Liver (tissue), 9 donors: Measurements from ENCODE around the gene MMD. TPM values are rescaled to one million over a fixed set of nuclear protein-coding genes. Genes with fewer than 3 reads are reported as not detected.

ENCODE experiments used
- DNase-seq: peaks from one replicate; pipeline ENCODE4 v3.0.0-alpha.2; 2017; ENCODE audit warnings: low spot score
- H3K27ac ChIP-seq, 2 donors: one replicate each; pipeline ENCODE4 v1.7.0; 2013; ENCODE audit warnings: inconsistent platforms in 2 of 2, low read length in 2 of 2, control low read depth in 1 of 2, low read depth in 1 of 2, mild to moderate bottlenecking in 1 of 2
- H3K27me3 ChIP-seq, 4 donors: one replicate each; pipeline versions ENCODE4 v1.6.1 to v1.7.0; 2013; ENCODE audit warnings: low read length in 3 of 4, inconsistent platforms in 1 of 4, mild to moderate bottlenecking in 1 of 4, moderate library complexity in 1 of 4; ENCODE audit not compliant: control insufficient read depth in 4 of 4, insufficient read depth in 4 of 4
- H3K36me3 ChIP-seq, 4 donors: one replicate each; pipeline versions ENCODE4 v1.6.1 to v1.7.0; 2013; ENCODE audit warnings: low read length in 3 of 4, mild to moderate bottlenecking in 3 of 4, low read depth in 1 of 4, moderate library complexity in 1 of 4; ENCODE audit not compliant: control insufficient read depth in 4 of 4, insufficient read depth in 3 of 4
- H3K4me1 ChIP-seq, 4 donors: one replicate each; pipeline versions ENCODE4 v1.6.1 to v1.7.0; 2013; ENCODE audit warnings: low read length in 3 of 4, mild to moderate bottlenecking in 3 of 4, moderate library complexity in 1 of 4; ENCODE audit not compliant: control insufficient read depth in 4 of 4, insufficient read depth in 4 of 4
- H3K4me3 ChIP-seq, 3 donors: one replicate each; pipeline versions ENCODE4 v1.6.1 to v1.7.0; 2013; ENCODE audit warnings: low read length in 3 of 3, control low read depth in 1 of 3, low read depth in 1 of 3, mild to moderate bottlenecking in 1 of 3
- H3K9ac ChIP-seq, 2 donors: one replicate each; pipeline ENCODE4 v1.7.0; 2013; ENCODE audit warnings: low read length in 2 of 2, mild to moderate bottlenecking in 2 of 2, moderate library complexity in 2 of 2, control low read depth in 1 of 2, low read depth in 1 of 2
- H3K9me3 ChIP-seq, 4 donors: one replicate each; pipeline versions ENCODE4 v1.6.1 to v1.7.0; 2013; ENCODE audit warnings: low read length in 3 of 4; ENCODE audit not compliant: control insufficient read depth in 4 of 4
- EGR1 ChIP-seq, 2 donors: IDR thresholded peaks; 2 replicates each; pipeline ENCODE4 v1.6.1; 2016 to 2018; ENCODE audit warnings: antibody characterized with exemption in 2 of 2, low read depth in 2 of 2
- FOXA1 ChIP-seq: IDR thresholded peaks from 2 replicates; pipeline ENCODE4 v1.6.1; 2016; ENCODE audit warnings: antibody characterized with exemption
- GABPA ChIP-seq, 2 donors: IDR thresholded peaks in 1 of 2; conservative IDR thresholded peaks in 1 of 2; 2 replicates each; pipeline ENCODE4 v1.6.1; 2016; ENCODE audit warnings: antibody characterized with exemption in 2 of 2, mild to moderate bottlenecking in 1 of 2, moderate library complexity in 1 of 2
- HNF4A ChIP-seq, 2 donors: conservative IDR thresholded peaks; 2 replicates each; pipeline ENCODE4 v1.6.1; 2016; ENCODE audit warnings: antibody characterized with exemption in 2 of 2, mild to moderate bottlenecking in 2 of 2
- RAD21 ChIP-seq, 2 donors: IDR thresholded peaks; 2 replicates each; pipeline ENCODE4 v1.6.1; 2016; ENCODE audit warnings: antibody characterized with exemption in 2 of 2, mild to moderate bottlenecking in 2 of 2
- RXRA ChIP-seq, 2 donors: IDR thresholded peaks; 2 replicates each; pipeline ENCODE4 v1.6.1; 2017 to 2018; ENCODE audit warnings: antibody characterized with exemption in 2 of 2, mild to moderate bottlenecking in 1 of 2
- SP1 ChIP-seq: IDR thresholded peaks from 2 replicates; pipeline ENCODE4 v1.6.1; 2018; ENCODE audit warnings: antibody characterized with exemption, mild to moderate bottlenecking
- TAF1 ChIP-seq: conservative IDR thresholded peaks from 2 replicates; pipeline ENCODE4 v1.6.1; 2016; ENCODE audit warnings: antibody characterized with exemption, mild to moderate bottlenecking
- YY1 ChIP-seq: IDR thresholded peaks from 2 replicates; pipeline ENCODE4 v1.6.1; 2016; ENCODE audit warnings: antibody characterized with exemption, mild to moderate bottlenecking
- WGBS: extraction: QIAGEN DNeasy Blood & Tissue Kit; methylation state at CpG from one replicate; pipeline ENCODE4 v1.1.7; 2013; 5-methylcytosine and 5-hydroxymethylcytosine counted together
- polyA plus RNA-seq, 2 donors: library from polyadenylated mRNA; stranded (reverse) in 1 of 2; unstranded in 1 of 2; fragments of 200-250 nt in 1 of 2; fragments of >200 nt in 1 of 2; fragmentation: Nextera tagmentation in 1 of 2; extraction: Ambion mirVana in 1 of 2; gene quantifications; one replicate each; pipeline versions ENCODE4 v1.2.1 to v1.2.3, GENCODE V29; 2013 to 2015
- total RNA-seq, 2 donors: library from RNA; depleted of rRNA; stranded (reverse); fragments of >200 nt; gene quantifications; one replicate each; pipeline ENCODE4 v1.2.3, GENCODE V29; 2014
- TF ChIP-seq, protein P1 (sequence below): IDR thresholded peaks from 2 replicates; pipeline ENCODE4 v1.6.1; 2016; ENCODE audit warnings: antibody characterized with exemption
- TF ChIP-seq, protein P2 (sequence below): IDR thresholded peaks from 2 replicates; pipeline ENCODE4 v1.6.1; 2016; ENCODE audit warnings: antibody characterized with exemption, mild to moderate bottlenecking
- donor health status: healthy.
- donor health status: healthy.
- donor health status: healthy.
- donor health status: healthy.
- donor health status: healthy.

Gene MMD
- total and polyA plus RNA-seq, 4 donors: 4.9 to 18.7 (median 11.4) TPM

DNA sequence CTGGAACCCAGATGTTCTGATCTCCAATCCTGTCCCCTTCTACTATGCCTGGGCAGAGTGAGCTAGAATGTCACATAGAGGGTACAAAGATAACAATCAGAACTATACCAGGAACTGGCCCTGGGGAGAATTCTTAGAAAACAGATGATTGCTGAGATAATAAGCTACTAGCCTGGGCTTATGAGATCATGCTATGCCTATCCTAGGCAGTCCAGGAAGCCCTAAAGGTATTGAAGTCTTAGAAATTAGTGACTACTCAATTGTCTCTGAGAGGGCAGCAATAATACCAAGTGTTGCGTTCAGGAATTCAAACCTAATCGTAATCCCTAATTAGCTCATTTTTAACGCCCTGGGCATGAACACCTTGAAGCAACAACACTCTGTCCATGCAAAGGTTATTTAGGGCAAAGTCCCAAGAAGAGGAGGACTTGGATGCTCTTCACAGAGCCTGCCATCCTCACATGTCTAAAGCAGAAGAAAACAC is 77.1 kb downstream of the MMD start:
- no peak for DNase-seq
- Histone ChIP-seq H3K36me3 (no peaks in the 10 kb centered on the region), H3K4me1 (peaks cover 0 to 7% (median 2%) of the 10 kb centered on the region in 4 donors), H3K9me3 (no peaks in the 10 kb centered on the region), H3K9ac (no peak overlapping the region), H3K4me3 (no peak overlapping the region), H3K27me3 (no peaks in the 10 kb centered on the region), H3K27ac (no peak overlapping the region)
- WGBS: 95% methylated on average over 3 of the region's 3 CpGs
- TF ChIP-seq, protein P1, sequence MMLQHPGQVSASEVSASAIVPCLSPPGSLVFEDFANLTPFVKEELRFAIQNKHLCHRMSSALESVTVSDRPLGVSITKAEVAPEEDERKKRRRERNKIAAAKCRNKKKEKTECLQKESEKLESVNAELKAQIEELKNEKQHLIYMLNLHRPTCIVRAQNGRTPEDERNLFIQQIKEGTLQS: no peak
- TF ChIP-seq RXRA (IDR thresholded peaks at IDR 0.05) (no peak), YY1 (no peak), GABPA (IDR thresholded peaks at IDR 0.05 in 1 of 2, conservative IDR thresholded peaks at IDR 0.05 in 1 of 2) (no peak), FOXA1 (no peak), HNF4A (conservative IDR thresholded peaks at IDR 0.05) (no peak), SP1 (no peak), EGR1 (IDR thresholded peaks at IDR 0.05; ENCODE audit: low read depth in 2 of 2) (no peak)
- TF ChIP-seq, protein P2, sequence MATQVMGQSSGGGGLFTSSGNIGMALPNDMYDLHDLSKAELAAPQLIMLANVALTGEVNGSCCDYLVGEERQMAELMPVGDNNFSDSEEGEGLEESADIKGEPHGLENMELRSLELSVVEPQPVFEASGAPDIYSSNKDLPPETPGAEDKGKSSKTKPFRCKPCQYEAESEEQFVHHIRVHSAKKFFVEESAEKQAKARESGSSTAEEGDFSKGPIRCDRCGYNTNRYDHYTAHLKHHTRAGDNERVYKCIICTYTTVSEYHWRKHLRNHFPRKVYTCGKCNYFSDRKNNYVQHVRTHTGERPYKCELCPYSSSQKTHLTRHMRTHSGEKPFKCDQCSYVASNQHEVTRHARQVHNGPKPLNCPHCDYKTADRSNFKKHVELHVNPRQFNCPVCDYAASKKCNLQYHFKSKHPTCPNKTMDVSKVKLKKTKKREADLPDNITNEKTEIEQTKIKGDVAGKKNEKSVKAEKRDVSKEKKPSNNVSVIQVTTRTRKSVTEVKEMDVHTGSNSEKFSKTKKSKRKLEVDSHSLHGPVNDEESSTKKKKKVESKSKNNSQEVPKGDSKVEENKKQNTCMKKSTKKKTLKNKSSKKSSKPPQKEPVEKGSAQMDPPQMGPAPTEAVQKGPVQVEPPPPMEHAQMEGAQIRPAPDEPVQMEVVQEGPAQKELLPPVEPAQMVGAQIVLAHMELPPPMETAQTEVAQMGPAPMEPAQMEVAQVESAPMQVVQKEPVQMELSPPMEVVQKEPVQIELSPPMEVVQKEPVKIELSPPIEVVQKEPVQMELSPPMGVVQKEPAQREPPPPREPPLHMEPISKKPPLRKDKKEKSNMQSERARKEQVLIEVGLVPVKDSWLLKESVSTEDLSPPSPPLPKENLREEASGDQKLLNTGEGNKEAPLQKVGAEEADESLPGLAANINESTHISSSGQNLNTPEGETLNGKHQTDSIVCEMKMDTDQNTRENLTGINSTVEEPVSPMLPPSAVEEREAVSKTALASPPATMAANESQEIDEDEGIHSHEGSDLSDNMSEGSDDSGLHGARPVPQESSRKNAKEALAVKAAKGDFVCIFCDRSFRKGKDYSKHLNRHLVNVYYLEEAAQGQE: no peak

DNA sequence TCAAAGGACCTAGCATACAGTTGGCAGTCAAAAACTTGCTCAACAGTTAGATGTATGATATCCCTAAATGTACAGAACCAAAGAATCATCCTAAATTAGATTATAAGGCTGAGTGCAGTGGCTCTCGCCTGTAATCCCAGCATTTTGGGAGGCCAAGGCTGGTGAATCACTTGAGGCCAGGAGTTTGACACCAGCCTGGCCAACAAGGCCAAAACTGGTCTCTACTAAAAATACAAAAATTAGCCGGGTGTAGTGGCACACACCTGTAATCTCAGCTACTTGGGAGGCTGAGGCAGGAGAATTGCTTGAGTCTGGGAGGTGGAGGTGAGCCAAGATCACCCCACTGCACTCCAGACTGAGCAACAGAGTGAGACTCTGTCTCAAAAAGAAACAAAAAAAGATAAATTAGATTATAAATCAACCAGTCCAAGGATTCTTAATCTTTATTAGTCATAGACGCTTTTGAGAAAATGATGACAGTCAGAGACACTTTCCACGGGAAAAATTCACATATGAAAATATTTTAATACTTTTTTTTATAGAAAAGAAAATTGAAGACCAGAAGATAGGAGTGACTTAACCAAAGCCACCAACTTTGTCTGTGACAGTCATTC is 77.6 kb downstream of the MMD start:
- peaks cover 0 to 7% (median 2%) of the 10 kb centered on the region in 4 donors for H3K4me1 ChIP-seq
- 89% methylated on average over 4 of the region's 4 CpGs for WGBS
- H3K36me3 ChIP-seq: no peaks in the 10 kb centered on the region
- no peaks in the 10 kb centered on the region for H3K9me3 ChIP-seq
- TF ChIP-seq RAD21 (IDR thresholded peaks at IDR 0.05) (no peak), TAF1 (no peak), GABPA (IDR thresholded peaks at IDR 0.05 in 1 of 2, conservative IDR thresholded peaks at IDR 0.05 in 1 of 2) (no peak), EGR1 (IDR thresholded peaks at IDR 0.05; ENCODE audit: low read depth in 2 of 2) (no peak), HNF4A (conservative IDR thresholded peaks at IDR 0.05) (no peak)
- TF ChIP-seq, protein P2: no peak
- TF ChIP-seq, protein P1: no peak
- H3K9ac ChIP-seq: no peak overlapping the region
- H3K27me3 ChIP-seq: no peaks in the 10 kb centered on the region
- H3K4me3 ChIP-seq: no peak overlapping the region
- H3K27ac ChIP-seq: no peak overlapping the region
- DNase-seq: no peak
